CD4-positive, alpha-beta T cell treated with Interleukin-6 for 4 hours (primary cell): ENCODE data around the gene KIAA1328.
"Not testable (repeated sequence)": the region's sequence is repeated elsewhere in the genome, so short reads cannot be mapped to it uniquely, and the experiment has no call there.

Experiments
- DNase-seq: peaks from one replicate; pipeline ENCODE4 v3.0.0-alpha.2; 2020; ENCODE audit warnings: mixed read lengths

KIAA1328 gene

DNA sequence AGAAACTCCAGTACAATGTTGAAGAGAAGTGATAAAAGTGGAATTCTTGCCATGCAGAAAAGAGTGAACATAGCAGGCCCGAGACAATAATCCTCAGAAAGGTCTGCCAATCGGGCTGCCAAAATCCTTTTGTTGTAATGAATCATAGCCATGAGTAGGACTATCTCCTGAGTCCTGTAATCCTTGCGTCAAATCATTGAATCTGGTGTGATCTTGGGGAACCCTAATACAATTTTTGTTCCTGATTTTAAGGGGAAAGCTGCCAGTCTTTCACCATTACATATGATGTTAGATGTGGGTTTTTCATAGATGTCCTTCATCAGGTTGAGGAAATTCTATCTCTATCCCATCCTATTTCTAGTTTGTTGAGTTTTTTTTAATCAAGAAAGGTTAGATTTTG lies 2.4 kb upstream of the KIAA1328 start:
- no peak for DNase-seq

GRCh38 chr18:36828157-36828629 lies 734 bp upstream of the KIAA1328 start:
- peak; percentile 33 for DNase-seq

GRCh38 chr18:36829362-36830157 lies 633 bp downstream of the KIAA1328 start:
- DNase-seq, result no peak

DNA sequence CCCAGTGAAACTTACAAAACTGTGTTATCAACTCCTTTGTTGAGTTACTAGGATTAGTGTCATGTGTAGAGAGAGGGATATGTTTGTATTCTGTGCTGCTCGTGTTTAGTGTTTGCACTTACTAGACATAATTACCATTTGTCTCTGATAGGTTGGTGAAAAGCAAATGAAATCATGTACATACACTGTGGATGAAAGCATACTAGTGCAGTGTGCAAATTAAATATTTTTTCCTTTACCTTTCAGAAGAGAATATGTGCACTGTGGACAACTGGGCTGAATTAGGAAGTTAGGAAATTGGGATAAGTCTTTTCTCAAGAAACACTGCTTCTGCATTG lies 1.2 kb downstream of the KIAA1328 start:
- DNase-seq, result no peak

GRCh38 chr18:36831139-36831538 lies 2.2 kb downstream of the KIAA1328 start:
- no peak for DNase-seq

DNA sequence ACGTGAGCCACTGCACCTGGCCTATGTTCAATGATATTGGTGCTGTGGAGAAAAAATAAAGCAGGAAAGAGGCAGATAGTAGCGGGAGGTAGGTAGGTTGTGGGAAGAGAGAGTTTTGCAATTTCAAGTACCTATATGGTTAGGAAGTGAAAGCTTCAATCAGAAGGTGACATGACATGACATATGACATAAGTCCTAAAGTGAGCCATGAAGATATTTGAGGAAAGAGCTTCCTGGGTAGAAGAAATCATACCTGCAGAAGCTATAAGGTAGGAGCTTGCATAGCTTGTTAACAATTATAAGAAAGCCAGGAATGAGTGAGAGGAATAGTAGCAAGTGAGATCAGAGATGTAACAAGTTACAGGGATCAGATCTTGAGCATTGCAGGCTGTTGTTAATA lies 4.2 kb downstream of the KIAA1328 start:
- no peak for DNase-seq

GRCh38 chr18:36835927-36836326 lies 7.0 kb downstream of the KIAA1328 start:
- DNase-seq, result no peak

GRCh38 chr18:36839835-36840234 lies 10.9 kb downstream of the KIAA1328 start:
- DNase-seq, result no peak

GRCh38 chr18:36843199-36843598 lies 14.3 kb downstream of the KIAA1328 start:
- DNase-seq, result no peak

GRCh38 chr18:36843784-36844183 lies 14.9 kb downstream of the KIAA1328 start:
- no peak for DNase-seq

GRCh38 chr18:36848609-36849008 lies 19.7 kb downstream of the KIAA1328 start:
- no peak for DNase-seq

DNA sequence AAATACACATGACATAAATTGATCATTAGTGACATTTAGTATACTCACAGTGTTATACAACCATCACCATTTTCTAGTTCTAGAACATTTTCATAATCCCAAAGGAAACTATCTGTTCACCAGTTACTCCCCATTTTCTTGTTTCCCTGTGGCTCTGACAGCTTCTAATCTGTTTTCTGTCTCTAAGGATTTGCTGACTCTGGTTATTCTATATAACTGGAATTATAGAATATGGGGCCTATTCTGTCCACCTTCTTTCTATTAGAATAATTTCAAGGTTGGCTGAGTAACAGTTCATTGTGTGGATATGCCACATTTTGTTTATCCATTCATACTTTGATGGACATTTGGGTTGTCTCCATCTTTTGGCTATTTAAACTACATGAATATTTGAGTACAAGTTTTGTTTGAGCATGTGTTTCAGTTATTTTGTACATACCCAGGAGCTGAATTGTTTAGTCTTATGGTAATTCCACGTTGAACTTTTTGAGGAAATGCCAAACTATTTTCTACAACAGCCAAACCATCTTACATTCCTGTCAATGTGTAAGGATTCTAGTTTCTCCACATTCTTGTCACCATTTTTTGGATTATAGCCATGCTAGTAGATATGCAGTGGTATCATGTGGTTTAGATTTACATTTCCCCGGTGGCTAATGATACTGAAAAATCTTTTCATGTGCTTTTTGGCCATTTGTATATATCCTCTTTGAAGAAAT lies 20.5 kb downstream of the KIAA1328 start:
- no peak for DNase-seq

DNA sequence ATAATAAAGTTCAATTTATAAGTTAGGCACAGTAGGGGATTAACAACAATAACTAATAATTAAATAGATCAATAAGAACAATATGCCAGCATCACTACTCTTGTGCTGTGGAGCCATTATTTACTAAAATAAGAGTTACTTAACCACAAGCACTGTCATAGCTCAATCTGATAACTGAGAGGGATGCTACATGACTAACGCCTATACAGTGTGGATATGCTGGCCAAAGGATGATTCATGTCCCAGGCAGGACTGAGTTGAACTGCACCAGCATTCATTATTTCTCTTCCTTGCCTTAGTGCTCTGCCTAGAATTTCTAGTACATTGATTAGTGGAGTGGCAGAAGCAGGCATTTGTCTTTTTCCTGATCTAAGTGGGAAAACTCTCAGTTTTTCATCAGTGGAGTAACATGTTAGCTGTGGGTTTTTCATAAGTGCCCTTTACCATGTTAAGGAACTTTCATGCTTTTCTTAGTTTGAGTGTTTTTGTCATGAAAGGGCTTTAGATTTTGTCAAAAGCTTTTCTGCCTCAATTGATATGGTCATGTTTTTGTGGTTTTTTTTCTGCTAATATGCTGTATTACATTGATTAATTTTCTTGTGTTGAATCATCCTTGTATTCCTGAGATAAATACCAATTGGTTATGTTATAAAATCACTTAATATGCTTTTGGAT lies 21.7 kb downstream of the KIAA1328 start:
- no peak for DNase-seq

- DNase-seq, result no peak
These were observed 22.3 kb downstream of the KIAA1328 start for GRCh38 chr18:36851202-36851590.

- DNase-seq, result no peak
These were observed 27.9 kb downstream of the KIAA1328 start for GRCh38 chr18:36856815-36857214.

DNA sequence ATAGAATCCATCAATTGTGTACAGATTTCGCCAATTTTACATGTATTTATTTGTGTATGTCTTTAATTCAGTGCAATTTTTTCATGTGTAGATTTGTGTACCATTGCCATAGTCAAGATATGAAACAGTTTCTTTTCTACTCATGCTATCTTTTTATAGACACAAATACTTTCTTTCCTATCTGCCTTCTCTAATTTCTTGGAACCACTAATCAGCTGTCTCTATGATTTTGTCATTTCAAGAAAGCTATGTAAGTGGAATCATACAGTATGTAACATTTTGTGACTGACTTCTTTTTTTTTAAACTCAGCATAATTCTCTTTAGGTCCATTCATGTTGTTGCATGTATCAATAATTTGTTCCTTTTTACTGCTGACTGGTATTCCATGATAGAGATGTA lies 33.3 kb downstream of the KIAA1328 start:
- DNase-seq, result no peak

DNA sequence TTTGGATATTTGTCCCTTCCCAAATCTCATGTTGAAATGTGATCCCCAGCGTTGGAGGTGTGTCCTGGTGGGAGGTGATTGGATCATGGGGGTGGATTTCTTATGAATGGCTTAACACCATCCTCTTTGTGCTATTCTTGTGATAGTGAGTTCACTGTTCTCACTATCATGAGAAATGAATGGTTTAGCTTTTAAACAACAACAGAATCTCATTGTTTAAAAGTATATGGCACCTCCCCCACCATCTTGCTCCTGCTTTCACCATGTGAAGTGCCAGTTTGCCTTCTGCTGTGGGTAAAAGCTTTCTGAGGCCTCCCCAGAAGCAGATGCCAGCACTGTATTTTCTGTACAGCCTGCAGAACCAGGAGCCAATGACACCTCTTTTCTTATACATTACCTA lies 38.1 kb downstream of the KIAA1328 start:
- no peak for DNase-seq

DNA sequence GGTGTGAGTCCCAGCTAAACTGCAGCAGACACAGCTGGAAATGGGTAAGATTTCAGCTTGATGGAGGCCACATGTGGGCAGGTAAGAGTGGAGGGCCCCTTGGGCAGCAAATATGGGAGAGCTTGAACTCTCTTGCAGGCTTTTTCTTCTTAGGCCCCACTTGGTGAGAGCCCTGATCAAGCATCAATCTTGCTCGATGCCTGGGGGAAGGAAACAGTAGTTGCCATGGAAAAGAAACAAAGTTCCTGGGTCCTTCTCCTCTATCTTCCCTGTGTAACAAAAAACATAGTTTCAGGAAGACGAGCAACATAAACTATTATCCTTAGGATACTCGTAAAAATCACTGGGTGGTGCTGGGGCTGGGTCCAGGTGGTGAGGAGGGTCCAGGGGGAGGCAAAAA lies 42.9 kb downstream of the KIAA1328 start:
- DNase-seq, result no peak

- DNase-seq, result no peak
These were observed 43.4 kb downstream of the KIAA1328 start for GRCh38 chr18:36872329-36872728.

- not testable (repeated sequence) for DNase-seq
These were observed 44.9 kb downstream of the KIAA1328 start for GRCh38 chr18:36873826-36874225.

DNA sequence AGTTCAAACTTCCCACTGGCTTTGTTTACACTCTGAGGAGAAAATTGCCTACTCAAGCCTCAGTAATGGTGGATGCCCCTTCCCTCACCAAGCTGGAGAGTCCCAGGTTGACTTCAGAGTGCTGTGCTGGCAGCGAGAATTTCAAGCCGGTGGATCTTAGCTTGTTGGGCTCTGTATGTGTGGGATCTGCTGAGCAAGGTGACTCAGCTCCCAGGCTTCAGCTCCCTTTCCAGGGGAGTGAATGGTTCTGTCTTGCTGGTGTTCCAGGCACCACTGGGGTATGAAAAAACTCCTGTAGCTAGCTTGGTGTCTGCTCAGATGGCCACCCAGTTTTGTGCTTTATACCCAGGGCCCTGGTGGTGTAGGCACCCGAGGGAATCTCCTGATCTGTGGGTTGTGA lies 50.9 kb downstream of the KIAA1328 start:
- DNase-seq, result not testable (repeated sequence)

- DNase-seq, result no peak
These were observed 57.1 kb downstream of the KIAA1328 start for GRCh38 chr18:36885981-36886380.

- no peak for DNase-seq
These were observed 58.2 kb downstream of the KIAA1328 start for GRCh38 chr18:36887114-36887513.

GRCh38 chr18:36887864-36888263 lies 58.9 kb downstream of the KIAA1328 start:
- DNase-seq, result no peak
